ENCODE data around the gene C21orf58. TPM values are rescaled to one million over a fixed set of nuclear protein-coding genes. Genes with fewer than 3 reads are reported as not detected.

C21orf58 gene
- polyA plus RNA-seq, 3 donors, result 0.15 to 0.73 (median 0.21) TPM

GRCh38 chr21:46347203-46347550 lies 23.5 kb upstream of the C21orf58 start:
- H3K27ac Mint-ChIP-seq, result peak overlapping the region in 2 of 7 donors; percentile 11 to 77
- no peak overlapping the region for H3K4me3 ChIP-seq (replicated peaks in 1 of 3; ENCODE audit: low read depth in 2 of 3, low read length in 3 of 3)
- no peaks in the 10 kb centered on the region for H3K9me3 ChIP-seq (replicated peaks in 1 of 2; ENCODE audit: control insufficient read depth in 1 of 2, insufficient read depth in 1 of 2, low read length in 2 of 2)
- no peaks in the 10 kb centered on the region for H3K4me1 ChIP-seq (ENCODE audit: control insufficient read depth in 1 of 2, insufficient read depth in 2 of 2, low read length in 2 of 2)
- H3K4me1 Mint-ChIP-seq, result no peaks in the 10 kb centered on the region
- intact Hi-C loops (cut with micrococcal nuclease), result no loop called here
- H3K79me2 ChIP-seq (ENCODE audit: insufficient read depth, low read length), result peaks cover 20% of the 10 kb centered on the region
- no peak for DNase-seq
- TF ChIP-seq CTCF (IDR thresholded peaks at IDR 0.05), result no peak
- H3K27me3 Mint-ChIP-seq (ENCODE audit: low read depth in 3 of 3), result peaks cover 0 to 1% (median 0%) of the 10 kb centered on the region in 3 donors
- H3K4me3 Mint-ChIP-seq, result no peak overlapping the region
- no peaks in the 10 kb centered on the region for H4K20me1 ChIP-seq (ENCODE audit: insufficient read depth, low read length)
- no peak overlapping the region for H3K9ac ChIP-seq (ENCODE audit: insufficient read depth, low read length, poor library complexity, severe bottlenecking)
- H3K36me3 Mint-ChIP-seq, result peaks cover 69 to 91% of the 10 kb centered on the region in 2 donors
- WGBS (ENCODE audit: insufficient coverage), result 97% methylated on average over 10 of the region's 10 CpGs
- no peaks in the 10 kb centered on the region for H3K27me3 ChIP-seq (ENCODE audit: control insufficient read depth in 2 of 2, insufficient read depth in 2 of 2, low read length in 2 of 2)
- no peaks in the 10 kb centered on the region for H3K9me3 Mint-ChIP-seq
- H3K4me2 ChIP-seq (replicated peaks; ENCODE audit: extremely low read depth, low read length, poor library complexity, severe bottlenecking), result no peak overlapping the region
- H2AFZ ChIP-seq (ENCODE audit: insufficient read depth, low read depth, low read length, poor library complexity, severe bottlenecking), result no peak overlapping the region
- H3K27ac ChIP-seq (ENCODE audit: low read depth in 1 of 2, low read length in 2 of 2), result no peak overlapping the region
- H3K36me3 ChIP-seq (replicated peaks in 1 of 2; ENCODE audit: control insufficient read depth in 1 of 2, insufficient read depth in 2 of 2, low read length in 2 of 2), result peaks cover 66 to 91% of the 10 kb centered on the region in 2 donors

GRCh38 chr21:46346296-46347202 lies 22.9 kb upstream of the C21orf58 start:
- no peaks in the 10 kb centered on the region for H3K9me3 ChIP-seq (replicated peaks in 1 of 2; ENCODE audit: control insufficient read depth in 1 of 2, insufficient read depth in 1 of 2, low read length in 2 of 2)
- H3K9ac ChIP-seq (ENCODE audit: insufficient read depth, low read length, poor library complexity, severe bottlenecking), result no peak overlapping the region
- H3K4me1 ChIP-seq (ENCODE audit: control insufficient read depth in 1 of 2, insufficient read depth in 2 of 2, low read length in 2 of 2), result no peaks in the 10 kb centered on the region
- Mint-ChIP-seq H3K9me3 (no peaks in the 10 kb centered on the region), H3K36me3 (peaks cover 64 to 91% of the 10 kb centered on the region in 2 donors), H3K27ac (peak overlapping the region in 1 of 7 donors; percentile 44), H3K4me3 (no peak overlapping the region), H3K4me1 (no peaks in the 10 kb centered on the region), H3K27me3 (ENCODE audit: low read depth in 3 of 3) (peaks cover 0 to 1% (median 0%) of the 10 kb centered on the region in 3 donors)
- H3K27me3 ChIP-seq (ENCODE audit: control insufficient read depth in 2 of 2, insufficient read depth in 2 of 2, low read length in 2 of 2), result no peaks in the 10 kb centered on the region
- no peak overlapping the region for H3K27ac ChIP-seq (ENCODE audit: low read depth in 1 of 2, low read length in 2 of 2)
- peaks cover 25% of the 10 kb centered on the region for H3K79me2 ChIP-seq (ENCODE audit: insufficient read depth, low read length)
- peaks cover 61 to 91% of the 10 kb centered on the region in 2 donors for H3K36me3 ChIP-seq (replicated peaks in 1 of 2; ENCODE audit: control insufficient read depth in 1 of 2, insufficient read depth in 2 of 2, low read length in 2 of 2)
- H3K4me2 ChIP-seq (replicated peaks; ENCODE audit: extremely low read depth, low read length, poor library complexity, severe bottlenecking), result no peak overlapping the region
- H3K4me3 ChIP-seq (replicated peaks in 1 of 3; ENCODE audit: low read depth in 2 of 3, low read length in 3 of 3), result no peak overlapping the region
- TF ChIP-seq CTCF (IDR thresholded peaks at IDR 0.05), result no peak
- intact Hi-C loops (cut with micrococcal nuclease), result no loop called here
- 98% methylated on average over 29 of the region's 34 CpGs for WGBS (ENCODE audit: insufficient coverage)
- DNase-seq, result no peak
- H2AFZ ChIP-seq (ENCODE audit: insufficient read depth, low read depth, low read length, poor library complexity, severe bottlenecking), result no peak overlapping the region
- H4K20me1 ChIP-seq (ENCODE audit: insufficient read depth, low read length), result no peaks in the 10 kb centered on the region
